NCI-H748 (cell line): ENCODE data around the gene MAL.

Experiments
- DNase-seq: peaks from one replicate; lab custom pipeline; 2025; ENCODE audit not compliant: unreplicated experiment; lab: John Stamatoyannopoulos, UW

MAL gene

DNA sequence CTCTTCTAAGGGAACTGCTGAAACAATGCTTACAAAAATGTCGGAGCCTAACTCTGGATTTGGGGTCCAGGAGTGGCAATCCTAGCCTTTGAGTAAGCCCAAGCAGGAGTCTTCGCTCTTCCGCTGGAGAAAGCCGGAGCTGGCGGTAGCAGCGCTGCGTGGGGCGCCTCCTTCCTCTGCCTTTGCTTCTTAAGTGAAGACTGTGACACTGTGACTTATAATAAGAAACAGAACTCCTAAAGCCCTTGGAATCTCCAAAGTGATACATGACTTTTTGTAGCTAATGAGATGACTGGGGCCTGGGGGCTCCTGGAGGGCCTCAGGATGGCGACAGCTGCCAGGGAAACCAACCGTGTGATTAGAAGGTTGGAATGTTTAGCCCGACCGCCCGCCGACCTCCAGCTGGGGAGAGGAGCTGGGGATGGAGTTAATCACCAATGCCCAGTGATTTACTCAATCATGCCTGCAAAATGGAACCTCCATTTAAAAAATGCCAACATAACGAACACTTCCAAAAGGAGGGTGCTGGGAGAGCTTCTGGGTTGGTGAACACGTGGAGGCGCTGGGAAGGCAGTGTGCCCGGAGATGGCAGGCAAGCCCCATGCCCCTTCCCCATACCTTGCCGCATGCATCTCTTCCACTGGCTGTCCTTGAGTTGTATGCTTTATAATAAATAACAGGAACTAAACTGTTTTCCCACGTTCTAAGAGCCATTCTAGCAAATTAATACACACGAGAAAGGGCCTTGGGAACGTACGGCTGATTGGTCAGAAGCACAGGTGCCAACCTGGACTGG lies 29.0 kb upstream of the MAL start:
- no peak for DNase-seq

- DNase-seq, result no peak
These were observed 27.3 kb upstream of the MAL start for GRCh38 chr2:94997981-94998930.

DNA sequence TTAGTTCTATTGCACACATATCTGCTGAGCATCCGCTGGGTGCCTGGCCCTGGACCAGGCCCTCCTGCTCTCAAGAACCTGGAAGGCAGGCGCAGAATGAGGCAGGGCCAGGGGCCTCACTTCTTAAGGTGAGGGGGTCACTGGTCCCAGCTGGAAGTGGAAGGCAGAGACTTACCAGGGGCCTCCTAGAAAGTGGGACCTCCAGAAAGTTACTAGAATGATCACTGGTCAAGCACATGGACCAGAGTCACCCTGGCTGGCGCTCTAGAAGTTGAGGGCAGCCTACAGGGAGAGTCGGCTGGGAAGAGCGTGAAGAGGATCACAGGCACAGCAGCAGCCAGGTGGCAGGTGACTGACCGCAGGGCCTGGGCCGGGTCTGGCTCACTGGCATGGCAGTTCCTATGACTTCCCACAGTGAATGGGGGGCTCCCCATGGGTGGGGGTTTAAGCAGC lies 26.1 kb upstream of the MAL start:
- DNase-seq, result no peak

GRCh38 chr2:95001051-95001562 lies 24.4 kb upstream of the MAL start:
- DNase-seq, result no peak

DNA sequence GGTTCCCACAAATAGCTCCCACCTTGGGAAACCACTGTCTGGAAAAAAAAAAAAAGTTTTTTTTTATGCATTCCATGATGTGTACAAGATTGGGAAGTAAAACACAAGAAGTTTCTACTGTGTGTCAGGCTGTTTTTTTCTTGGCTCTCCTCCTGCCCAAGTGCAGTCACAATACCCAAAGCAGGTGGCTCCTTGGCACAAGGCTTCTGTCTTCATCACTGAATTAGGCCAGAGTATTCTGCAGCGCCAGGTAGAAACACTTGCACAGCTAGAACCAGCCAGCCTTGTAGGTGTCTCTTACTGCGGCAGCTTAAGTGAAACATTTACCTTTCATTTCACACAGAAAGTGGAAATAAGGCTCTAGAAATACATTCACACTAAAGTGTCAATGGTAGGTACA lies 23.8 kb upstream of the MAL start:
- DNase-seq, result no peak

GRCh38 chr2:95002498-95002897 lies 23.0 kb upstream of the MAL start:
- DNase-seq, result no peak

DNA sequence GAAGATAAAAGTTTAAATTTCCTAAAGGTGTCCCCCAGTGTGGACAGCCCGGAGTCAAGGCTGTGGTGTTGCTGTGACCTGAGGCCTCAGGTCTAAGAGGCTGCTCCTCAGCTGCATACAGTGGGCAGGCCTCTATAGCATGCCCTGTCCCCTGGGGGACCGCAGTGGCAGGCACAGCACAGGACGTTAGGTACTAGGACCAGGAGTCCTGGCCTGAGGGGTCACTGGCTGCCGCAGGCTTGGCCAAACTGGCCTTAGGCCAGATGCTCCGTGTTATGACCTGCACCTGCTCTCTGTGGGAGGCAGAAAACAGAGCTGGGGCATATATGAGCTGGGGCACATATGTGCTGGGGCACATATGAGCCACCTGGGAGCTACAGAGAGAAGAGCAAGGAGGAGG lies 21.2 kb upstream of the MAL start:
- no peak for DNase-seq

DNA sequence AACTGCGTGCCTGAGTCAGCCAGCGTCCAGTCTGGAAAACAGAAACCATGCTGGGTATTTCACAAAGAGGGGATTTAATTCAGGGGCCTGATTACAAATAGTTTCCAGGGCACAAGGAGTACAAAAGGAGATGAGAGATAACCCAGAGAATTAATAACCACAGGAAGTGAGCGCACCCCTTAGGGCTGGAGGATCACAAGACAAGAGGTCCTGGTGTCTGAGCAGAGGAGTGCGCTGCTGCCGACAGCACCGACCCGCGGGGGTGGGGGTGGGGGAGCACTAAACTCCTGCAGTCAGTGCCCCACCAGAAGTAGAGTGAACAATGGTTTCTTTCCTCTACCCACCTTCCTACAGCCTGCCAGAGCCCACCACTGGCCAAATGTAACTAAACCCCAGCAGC lies 20.8 kb upstream of the MAL start:
- DNase-seq, result no peak

DNA sequence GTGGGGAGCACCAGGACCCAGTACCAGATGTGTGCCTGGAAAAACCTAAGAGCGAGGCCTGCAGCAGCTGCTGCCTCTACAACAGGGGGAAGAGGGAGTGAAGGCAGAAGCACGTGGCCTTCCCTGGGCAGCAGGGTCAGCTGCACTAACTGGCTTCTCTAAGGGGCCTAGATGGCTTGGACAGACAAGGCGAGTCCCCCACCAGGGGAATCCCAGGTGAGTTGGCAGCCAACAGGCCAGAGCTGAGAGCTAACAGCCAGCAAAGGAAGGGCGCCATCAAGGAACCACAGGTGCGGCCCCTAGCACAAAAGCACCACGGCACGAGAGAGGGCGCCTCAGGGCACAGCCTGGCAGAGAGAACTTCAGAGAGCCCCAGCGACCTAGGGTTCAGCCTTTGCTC lies 19.8 kb upstream of the MAL start:
- no peak for DNase-seq

- DNase-seq, result no peak
These were observed 18.9 kb upstream of the MAL start for GRCh38 chr2:95006588-95006987.

- DNase-seq, result no peak
These were observed 18.4 kb upstream of the MAL start for GRCh38 chr2:95007031-95007609.

GRCh38 chr2:95007822-95008221 lies 17.7 kb upstream of the MAL start:
- no peak for DNase-seq

DNA sequence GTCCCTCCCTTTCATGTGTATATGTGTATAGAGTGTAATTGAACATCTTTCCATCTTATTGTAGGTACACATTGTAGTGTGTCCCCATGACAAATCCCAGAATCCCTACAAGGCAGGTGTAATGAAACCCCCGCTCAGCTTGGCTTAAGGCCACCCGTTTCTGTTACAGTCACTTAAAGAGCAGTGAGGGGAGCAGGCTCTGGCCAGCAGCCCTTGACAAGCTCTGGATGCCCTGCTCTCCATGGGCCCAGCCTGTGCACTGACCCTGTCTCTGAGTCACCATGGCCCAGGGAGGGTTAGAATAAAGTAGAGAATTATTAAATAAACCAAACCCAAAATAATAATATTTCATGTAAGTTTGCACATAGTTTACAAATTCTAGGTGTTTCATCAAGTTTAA lies 17.2 kb upstream of the MAL start:
- DNase-seq, result no peak

DNA sequence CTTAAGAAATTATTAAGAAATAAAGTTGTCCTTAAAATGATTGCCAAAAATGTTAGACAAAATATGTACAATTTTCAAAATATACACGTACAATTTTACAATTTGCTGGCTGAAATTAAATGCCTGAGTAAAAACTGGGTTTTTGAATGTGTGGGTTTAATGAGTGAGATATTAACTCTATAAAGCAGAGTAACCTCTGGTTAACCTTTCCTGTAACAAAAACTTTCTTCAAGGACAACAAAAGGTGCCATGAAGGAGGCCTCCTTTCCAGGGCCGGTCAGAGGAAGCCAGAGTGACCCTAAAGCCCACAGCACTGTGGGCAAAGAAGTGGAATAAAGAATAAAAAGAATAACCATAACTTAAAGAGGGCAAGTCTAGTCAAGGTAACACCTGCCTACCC lies 16.5 kb upstream of the MAL start:
- no peak for DNase-seq

GRCh38 chr2:95009412-95009811 lies 16.1 kb upstream of the MAL start:
- DNase-seq, result no peak

DNA sequence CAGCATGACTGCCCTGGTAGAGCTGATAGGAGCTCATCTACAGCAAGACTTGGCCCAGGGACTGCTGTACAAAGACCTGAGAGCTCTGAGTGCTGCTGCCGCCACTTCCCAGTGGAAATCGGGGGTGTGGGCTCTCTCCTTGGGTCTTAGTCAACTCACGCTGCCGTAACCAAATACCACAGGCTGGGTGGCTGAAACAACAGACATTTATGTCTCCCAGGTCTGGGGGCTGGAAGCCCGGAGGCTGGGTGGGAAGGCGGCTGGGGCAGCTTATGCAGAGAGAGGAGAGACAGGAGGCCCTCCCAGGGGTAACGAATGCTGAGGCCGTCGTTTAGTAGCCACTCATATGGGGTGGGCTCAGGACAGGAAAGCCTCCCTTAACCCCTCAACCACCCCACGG lies 15.4 kb upstream of the MAL start:
- no peak for DNase-seq

- no peak for DNase-seq
These were observed 14.8 kb upstream of the MAL start for GRCh38 chr2:95010718-95011117.

GRCh38 chr2:95012881-95013550 lies 12.5 kb upstream of the MAL start:
- no peak for DNase-seq

- DNase-seq, result no peak
These were observed 11.8 kb upstream of the MAL start for GRCh38 chr2:95013726-95014125.

GRCh38 chr2:95014126-95014708 lies 11.3 kb upstream of the MAL start:
- DNase-seq, result no peak
